Skeletal muscle satellite cell (primary cell): Measurements from ENCODE around the gene TSEN2.

Experiments used
- H3K27me3 ChIP-seq: 2 replicates; pipeline ENCODE4 v1.7.0; 2013; ENCODE audit warnings: low read length; ENCODE audit not compliant: control insufficient read depth, insufficient read depth
- H3K36me3 ChIP-seq: 2 replicates; pipeline ENCODE4 v1.7.0; 2013; ENCODE audit warnings: mild to moderate bottlenecking, control low read depth, low read length; ENCODE audit not compliant: insufficient read depth
- H3K4me1 ChIP-seq: 2 replicates; pipeline ENCODE4 v1.7.0; 2013; ENCODE audit warnings: low read length; ENCODE audit not compliant: control insufficient read depth, insufficient read depth
- H3K4me2 ChIP-seq: 2 replicates; pipeline ENCODE4 v1.7.0; 2013; ENCODE audit warnings: mild to moderate bottlenecking, low read length
- H3K4me3 ChIP-seq: 2 replicates; pipeline ENCODE4 v1.7.0; 2013; ENCODE audit warnings: low read length
- H3K9ac ChIP-seq: 2 replicates; pipeline ENCODE4 v1.7.0; 2013; ENCODE audit warnings: mild to moderate bottlenecking, low read depth, low read length, moderate library complexity
- H3K9me3 ChIP-seq: replicated peaks from 2 replicates; pipeline ENCODE4 v1.7.0; 2013; ENCODE audit warnings: mild to moderate bottlenecking, control low read depth, low read length

The TSEN2 gene

GRCh38 chr3:12489368-12489767 is 5.1 kb downstream of the TSEN2 start:
- H3K4me3 ChIP-seq: no peak overlapping the region
- no peaks in the 10 kb centered on the region for H3K9me3 ChIP-seq

GRCh38 chr3:12489832-12490231 is 5.6 kb downstream of the TSEN2 start:
- Histone ChIP-seq H3K27me3 (no peaks in the 10 kb centered on the region), H3K4me2 (no peak overlapping the region), H3K36me3 (peaks cover 15% of the 10 kb centered on the region), H3K9me3 (no peaks in the 10 kb centered on the region), H3K9ac (peak overlapping the region; percentile 41), H3K4me1 (peaks cover 31% of the 10 kb centered on the region), H3K4me3 (no peak overlapping the region)

More at GRCh38 chr3:12489368-12489767, 5.1 kb downstream of the TSEN2 start:
- peak overlapping the region; percentile 41 for H3K9ac ChIP-seq
- peaks cover 31% of the 10 kb centered on the region for H3K4me1 ChIP-seq
- H3K27me3 ChIP-seq: no peaks in the 10 kb centered on the region
- H3K4me2 ChIP-seq: no peak overlapping the region
- H3K36me3 ChIP-seq: peaks cover 15% of the 10 kb centered on the region

GRCh38 chr3:12490547-12490946 is 6.3 kb downstream of the TSEN2 start:
- Histone ChIP-seq H3K4me3 (no peak overlapping the region), H3K27me3 (no peaks in the 10 kb centered on the region), H3K36me3 (peaks cover 17% of the 10 kb centered on the region), H3K9me3 (no peaks in the 10 kb centered on the region), H3K9ac (no peak overlapping the region), H3K4me1 (peaks cover 25% of the 10 kb centered on the region), H3K4me2 (peak overlapping the region; percentile 14)

GRCh38 chr3:12495749-12496452 is 11.6 kb downstream of the TSEN2 start:
- Histone ChIP-seq H3K36me3 (peaks cover 46% of the 10 kb centered on the region), H3K4me2 (no peak overlapping the region), H3K4me3 (no peak overlapping the region), H3K4me1 (peaks cover 1% of the 10 kb centered on the region), H3K27me3 (no peaks in the 10 kb centered on the region), H3K9me3 (no peaks in the 10 kb centered on the region), H3K9ac (no peak overlapping the region)

- Histone ChIP-seq H3K4me2 (no peak overlapping the region), H3K9ac (no peak overlapping the region), H3K9me3 (no peaks in the 10 kb centered on the region), H3K36me3 (peaks cover 49% of the 10 kb centered on the region), H3K4me1 (peaks cover 2% of the 10 kb centered on the region), H3K27me3 (no peaks in the 10 kb centered on the region), H3K4me3 (no peak overlapping the region)
Observed at GRCh38 chr3:12496453-12496761, 12.1 kb downstream of the TSEN2 start.

GRCh38 chr3:12499474-12499873 is 15.2 kb downstream of the TSEN2 start:
- no peak overlapping the region for H3K4me3 ChIP-seq
- no peak overlapping the region for H3K4me2 ChIP-seq
- peaks cover 8% of the 10 kb centered on the region for H3K4me1 ChIP-seq
- H3K9ac ChIP-seq: no peak overlapping the region
- no peaks in the 10 kb centered on the region for H3K9me3 ChIP-seq
- no peaks in the 10 kb centered on the region for H3K27me3 ChIP-seq
- peaks cover 55% of the 10 kb centered on the region for H3K36me3 ChIP-seq

GRCh38 chr3:12501360-12502020 is 17.2 kb downstream of the TSEN2 start:
- Histone ChIP-seq H3K4me3 (no peak overlapping the region), H3K4me2 (no peak overlapping the region), H3K9ac (no peak overlapping the region), H3K36me3 (peaks cover 59% of the 10 kb centered on the region), H3K9me3 (no peaks in the 10 kb centered on the region), H3K4me1 (peaks cover 8% of the 10 kb centered on the region), H3K27me3 (no peaks in the 10 kb centered on the region)

- peaks cover 55% of the 10 kb centered on the region for H3K36me3 ChIP-seq
- H3K9ac ChIP-seq: no peak overlapping the region
- H3K4me2 ChIP-seq: no peak overlapping the region
- H3K4me1 ChIP-seq: peaks cover 21% of the 10 kb centered on the region
- no peak overlapping the region for H3K4me3 ChIP-seq
- H3K27me3 ChIP-seq: no peaks in the 10 kb centered on the region
- H3K9me3 ChIP-seq: no peaks in the 10 kb centered on the region
Observed at GRCh38 chr3:12503126-12503957, 19.1 kb downstream of the TSEN2 start.

- H3K4me1 ChIP-seq: peaks cover 32% of the 10 kb centered on the region
- H3K9ac ChIP-seq: no peak overlapping the region
- H3K27me3 ChIP-seq: no peaks in the 10 kb centered on the region
- no peak overlapping the region for H3K4me2 ChIP-seq
- H3K9me3 ChIP-seq: no peaks in the 10 kb centered on the region
- H3K36me3 ChIP-seq: peaks cover 36% of the 10 kb centered on the region
- no peak overlapping the region for H3K4me3 ChIP-seq
Observed at GRCh38 chr3:12506201-12506709, 22.0 kb downstream of the TSEN2 start.

GRCh38 chr3:12507591-12508281 is 23.5 kb downstream of the TSEN2 start:
- Histone ChIP-seq H3K4me3 (peak overlapping the region; percentile 52), H3K9ac (peak overlapping the region; percentile 62), H3K36me3 (peaks cover 36% of the 10 kb centered on the region)

GRCh38 chr3:12508291-12508700 is 24.0 kb downstream of the TSEN2 start:
- Histone ChIP-seq H3K9me3 (no peaks in the 10 kb centered on the region), H3K27me3 (no peaks in the 10 kb centered on the region), H3K4me3 (peak overlapping the region; percentile 52), H3K36me3 (peaks cover 31% of the 10 kb centered on the region), H3K4me1 (peaks cover 25% of the 10 kb centered on the region), H3K9ac (peak overlapping the region; percentile 62), H3K4me2 (peak overlapping the region; percentile 80)

More at GRCh38 chr3:12507591-12508281, 23.5 kb downstream of the TSEN2 start:
- Histone ChIP-seq H3K4me1 (peaks cover 25% of the 10 kb centered on the region), H3K27me3 (no peaks in the 10 kb centered on the region), H3K4me2 (peak overlapping the region; percentile 80), H3K9me3 (no peaks in the 10 kb centered on the region)
